HG03439 (cell line): ENCODE measurements around the gene ACP6.
"Not testable (repeated sequence)": the region's sequence is repeated elsewhere in the genome, so short reads cannot be mapped to it uniquely, and the experiment has no call there.

Experiments
- ATAC-seq: cut with Tn5 transposase; IDR thresholded peaks from one replicate; pipeline ENCODE4 v1.9.1; 2021; ENCODE audit warnings: mild to moderate bottlenecking, moderate library complexity; ENCODE audit not compliant: unreplicated experiment

ACP6 gene

GRCh38 chr1:147624011-147624410 is 46.3 kb downstream of the ACP6 start:
- no peak for ATAC-seq

- ATAC-seq: no peak
These were observed 47.6 kb downstream of the ACP6 start for GRCh38 chr1:147622731-147623130.

- ATAC-seq: no peak
These were observed 49.8 kb downstream of the ACP6 start for GRCh38 chr1:147620543-147620942.

GRCh38 chr1:147619741-147620140 is 50.6 kb downstream of the ACP6 start:
- no peak for ATAC-seq

- no peak for ATAC-seq
These were observed 51.6 kb downstream of the ACP6 start for GRCh38 chr1:147618771-147619170.

- ATAC-seq: no peak
These were observed 52.2 kb downstream of the ACP6 start for GRCh38 chr1:147618077-147618569.

GRCh38 chr1:147614966-147615365 is 55.4 kb downstream of the ACP6 start:
- not testable (repeated sequence) for ATAC-seq

GRCh38 chr1:147613506-147613905 is 56.8 kb downstream of the ACP6 start:
- no peak for ATAC-seq

- ATAC-seq: no peak
These were observed 58.0 kb downstream of the ACP6 start for GRCh38 chr1:147612366-147612765.

GRCh38 chr1:147611586-147611985 is 58.7 kb downstream of the ACP6 start:
- no peak for ATAC-seq

- peak; percentile 66 for ATAC-seq
These were observed 59.3 kb downstream of the ACP6 start for GRCh38 chr1:147611021-147611426.

- ATAC-seq: no peak
These were observed 61.0 kb downstream of the ACP6 start for GRCh38 chr1:147609358-147609757.

- no peak for ATAC-seq
These were observed 61.7 kb downstream of the ACP6 start for GRCh38 chr1:147608596-147608995.

GRCh38 chr1:147605591-147605990 is 64.7 kb downstream of the ACP6 start:
- no peak for ATAC-seq

- ATAC-seq: no peak
These were observed 66.3 kb downstream of the ACP6 start for GRCh38 chr1:147603986-147604385.

- no peak for ATAC-seq
These were observed 69.9 kb downstream of the ACP6 start for GRCh38 chr1:147600119-147601111.

GRCh38 chr1:147599362-147600118 is 70.8 kb downstream of the ACP6 start:
- ATAC-seq: peak; percentile 75

GRCh38 chr1:147598621-147599361 is 71.5 kb downstream of the ACP6 start:
- peak; percentile 20 for ATAC-seq

GRCh38 chr1:147597010-147597409 is 73.3 kb downstream of the ACP6 start:
- no peak for ATAC-seq
